HCT116 (cell line): Measurements from ENCODE around the gene PRKAR1A. TPM values are rescaled to one million over a fixed set of nuclear protein-coding genes. Genes with fewer than 3 reads are reported as not detected.

Experiments
- ATAC-seq: fragments of 200-7000 bp; cut with Tn5 transposase; 2 replicates; pipeline ENCODE4 v1.9.1; 2020; ENCODE audit warnings: mild to moderate bottlenecking, moderate library complexity
- BruUV-seq: library from RNA; stranded (reverse); fragments of 400-500 nt; replicated peaks from 2 replicates; lab custom pipeline; 2021; lab: Mats Ljungman, UMichigan
- CTCF ChIA-PET: fragments of 300-600 bp; sonication (Branson Sonifier 250); formaldehyde crosslinking; loops from one replicate; lab custom pipeline; 2021; ENCODE audit warnings: antibody characterized with exemption; lab: Charles Lee
- POLR2A ChIA-PET: fragments of 300-600, 350-600 bp; sonication (Branson Sonifier 250); formaldehyde crosslinking; loops from one replicate; lab custom pipeline; 2021; ENCODE audit warnings: antibody characterized with exemption; lab: Charles Lee
- RAD21 ChIA-PET, 2 experiments: fragments of 300-600 bp; sonication (Branson Sonifier 250); formaldehyde crosslinking; loops; one replicate each; lab custom pipeline; 2023; ENCODE audit warnings: low total read pairs in 2 of 2; ENCODE audit not compliant: uncharacterized antibody in 2 of 2, unreplicated experiment in 2 of 2, low non-redundant PET in 1 of 2; lab: Charles Lee
- DNase-seq: peaks from one replicate; pipeline ENCODE4 v3.0.0-alpha.2; 2010; ENCODE audit warnings: low read depth, low spot score
- H2AFZ ChIP-seq: fragments of 200-600 bp; shearing (Covaris generic), sonication (generic); 2 replicates; pipeline ENCODE4 v1.6.1; 2017; ENCODE audit warnings: low read depth, mixed run types, mixed read lengths, antibody characterized with exemption, low read length; ENCODE audit not compliant: poor library complexity, severe bottlenecking
- H3K27ac ChIP-seq: 2 replicates; pipeline ENCODE4 v1.5.1; 2012; ENCODE audit warnings: low read depth, low read length
- H3K27me3 ChIP-seq: fragments of 200-600 bp; sonication (generic); 2 replicates; pipeline ENCODE4 v1.6.1; 2016; ENCODE audit warnings: mixed run types, low read length, mixed read lengths; ENCODE audit not compliant: insufficient read depth
- H3K36me3 ChIP-seq, 2 experiments: fragments of 200-500 bp in 1 of 2; fragments of 200-600 bp in 1 of 2; sonication (Bioruptor generic) in 1 of 2; sonication (generic) in 1 of 2; 2 replicates each; pipeline versions ENCODE4 v1.5.1 to v1.6.1; 2014 to 2016; ENCODE audit warnings: low read length in 2 of 2, inconsistent platforms in 1 of 2, mixed read lengths in 1 of 2, mixed run types in 1 of 2; ENCODE audit not compliant: insufficient read depth in 2 of 2, control insufficient read depth in 1 of 2
- H3K4me1 ChIP-seq, 2 experiments: fragments of 200-600 bp in 1 of 2; sonication (generic) in 1 of 2; 2 replicates each; pipeline versions ENCODE4 v1.5.1 to v1.6.1; 2012 to 2017; ENCODE audit warnings: low read length in 2 of 2, inconsistent platforms in 1 of 2, mild to moderate bottlenecking in 1 of 2, mixed read lengths in 1 of 2, mixed run types in 1 of 2, moderate library complexity in 1 of 2; ENCODE audit not compliant: insufficient read depth in 2 of 2, control insufficient read depth in 1 of 2
- H3K4me2 ChIP-seq: fragments of 200-600 bp; sonication (generic); 2 replicates; pipeline ENCODE4 v1.6.1; 2017; ENCODE audit warnings: mixed run types, low read length, mixed read lengths
- H3K4me3 ChIP-seq, 2 experiments: fragments of 200-600 bp in 1 of 2; sonication (generic) in 1 of 2; replicated peaks in 1 of 2; 2 replicates each; pipeline ENCODE4 v1.5.1; 2011 to 2016; ENCODE audit warnings: low read length in 2 of 2, control low read depth in 1 of 2, low read depth in 1 of 2, mild to moderate bottlenecking in 1 of 2, mixed read lengths in 1 of 2, mixed run types in 1 of 2
- H3K79me2 ChIP-seq: fragments of 200-600 bp; sonication (generic); 2 replicates; pipeline ENCODE4 v1.6.1; 2017; ENCODE audit warnings: mild to moderate bottlenecking, mixed run types, low read length, moderate library complexity, mixed read lengths; ENCODE audit not compliant: insufficient read depth
- H3K9ac ChIP-seq: fragments of 200-600 bp; sonication (generic); 2 replicates; pipeline ENCODE4 v1.6.1; 2016; ENCODE audit warnings: low read length, mixed read lengths
- H3K9me2 ChIP-seq: fragments of 200-600 bp; sonication (generic), shearing (Covaris generic); 2 replicates; pipeline ENCODE4 v1.6.1; 2017; ENCODE audit warnings: mixed run types, mild to moderate bottlenecking, moderate library complexity; ENCODE audit not compliant: insufficient read depth
- H3K9me3 ChIP-seq, 2 experiments: fragments of 200-500 bp in 1 of 2; fragments of 200-600 bp in 1 of 2; sonication (Bioruptor generic) in 1 of 2; sonication (generic) in 1 of 2; 2 replicates each; pipeline ENCODE4 v1.6.1; 2014 to 2017; ENCODE audit warnings: low read length in 2 of 2, mixed read lengths in 2 of 2, inconsistent platforms in 1 of 2, low read depth in 1 of 2, mild to moderate bottlenecking in 1 of 2, mixed run types in 1 of 2, moderate library complexity in 1 of 2; ENCODE audit not compliant: control insufficient read depth in 1 of 2, insufficient read depth in 1 of 2
- H4K20me1 ChIP-seq: fragments of 200-600 bp; sonication (generic), shearing (Covaris generic); 2 replicates; pipeline ENCODE4 v1.6.1; 2017; ENCODE audit warnings: mixed run types, mild to moderate bottlenecking, moderate library complexity; ENCODE audit not compliant: insufficient read depth
- CBX3 ChIP-seq: IDR thresholded peaks from 2 replicates; pipeline ENCODE4 v1.6.1; 2012; ENCODE audit warnings: low read depth
- CEBPB ChIP-seq: IDR thresholded peaks from 2 replicates; pipeline ENCODE4 v1.6.1; 2012; ENCODE audit warnings: low read depth
- EGR1 ChIP-seq: IDR thresholded peaks from 2 replicates; pipeline ENCODE4 v1.6.1; 2012; ENCODE audit warnings: low read depth
- ELF1 ChIP-seq: IDR thresholded peaks from 2 replicates; pipeline ENCODE4 v1.6.1; 2012; ENCODE audit warnings: low read depth, borderline replicate concordance
- EZH2 ChIP-seq: fragments of 200-600 bp; sonication (generic); IDR thresholded peaks from 2 replicates; pipeline ENCODE4 v1.6.1; 2017; ENCODE audit warnings: antibody characterized with exemption, mixed run types
- EZH2phosphoT487 ChIP-seq: fragments of 200-600 bp; IDR thresholded peaks from 2 replicates; pipeline ENCODE4 v1.6.1; 2018; ENCODE audit warnings: antibody characterized with exemption, borderline replicate concordance
- FOSL1 ChIP-seq: IDR thresholded peaks from 2 replicates; pipeline ENCODE4 v1.6.1; 2012; ENCODE audit warnings: low read depth
- JUND ChIP-seq: IDR thresholded peaks from 2 replicates; pipeline ENCODE4 v1.6.1; 2012
- POLR2A ChIP-seq: IDR thresholded peaks from 2 replicates; pipeline ENCODE4 v1.7.0; 2011; ENCODE audit warnings: borderline replicate concordance; ENCODE audit not compliant: insufficient read depth, insufficient read length; ENCODE audit errors: extremely low read depth
- POLR2AphosphoS5 ChIP-seq: IDR thresholded peaks from 2 replicates; pipeline ENCODE4 v1.6.1; 2011; ENCODE audit warnings: mild to moderate bottlenecking, low read depth, low read length, moderate library complexity
- RAD21 ChIP-seq: IDR thresholded peaks from 2 replicates; pipeline ENCODE4 v1.6.1; 2012; ENCODE audit warnings: low read depth, mild to moderate bottlenecking
- SIN3A ChIP-seq: IDR thresholded peaks from 2 replicates; pipeline ENCODE4 v1.6.1; 2012; ENCODE audit warnings: low read depth
- SRF ChIP-seq: IDR thresholded peaks from 2 replicates; pipeline ENCODE4 v1.6.1; 2012; ENCODE audit warnings: low read depth
- YY1 ChIP-seq: IDR thresholded peaks from 2 replicates; pipeline ENCODE4 v1.6.1; 2011; ENCODE audit warnings: low read length, low read depth, moderate library complexity, mild to moderate bottlenecking; ENCODE audit not compliant: insufficient replicate concordance; ENCODE audit errors: extremely low read depth
- ZFX ChIP-seq: fragments of 450-650 bp; IDR thresholded peaks from 2 replicates; pipeline ENCODE4 v1.6.1; 2017
- intact Hi-C: fragments of 100-400 bp; cut with micrococcal nuclease; formaldehyde crosslinking; loops from 2 replicates; pipeline ENCODE4 v1.10.0; 2022
- total RNA-seq: library from RNA; stranded (reverse); gene quantifications from one replicate; pipeline ENCODE4 v1.2.1, GENCODE V29; 2021; ENCODE audit not compliant: unreplicated experiment
- TF ChIP-seq, protein P1 (sequence below): IDR thresholded peaks from 2 replicates; pipeline ENCODE4 v1.6.1; 2012
- TF ChIP-seq, protein P2 (sequence below): IDR thresholded peaks from 2 replicates; pipeline ENCODE4 v1.6.1; 2012
- TF ChIP-seq, protein P3 (sequence below): IDR thresholded peaks from 2 replicates; pipeline ENCODE4 v1.6.1; 2012; ENCODE audit warnings: low read depth
- TF ChIP-seq, protein P4 (sequence below), 3 experiments: fragments of 200-600 bp in 1 of 3; sonication (generic) in 1 of 3; IDR thresholded peaks in 2 of 3; conservative IDR thresholded peaks in 1 of 3; 2 replicates each; pipeline ENCODE4 v1.5.1; 2012 to 2017; ENCODE audit warnings: low read depth in 2 of 3, low read length in 2 of 3, antibody characterized with exemption in 1 of 3, borderline replicate concordance in 1 of 3, control low read depth in 1 of 3, mild to moderate bottlenecking in 1 of 3, mixed read lengths in 1 of 3, mixed run types in 1 of 3, moderate library complexity in 1 of 3; ENCODE audit not compliant: insufficient read depth in 1 of 3
- TF ChIP-seq, protein P5 (sequence below): IDR thresholded peaks from 2 replicates; pipeline ENCODE4 v1.6.1; 2011; ENCODE audit warnings: mild to moderate bottlenecking, low read length, moderate library complexity; ENCODE audit not compliant: insufficient replicate concordance; ENCODE audit errors: extremely low read depth

PRKAR1A gene
- total RNA-seq, 1 experiment from 2014 or later: 295 TPM

DNA sequence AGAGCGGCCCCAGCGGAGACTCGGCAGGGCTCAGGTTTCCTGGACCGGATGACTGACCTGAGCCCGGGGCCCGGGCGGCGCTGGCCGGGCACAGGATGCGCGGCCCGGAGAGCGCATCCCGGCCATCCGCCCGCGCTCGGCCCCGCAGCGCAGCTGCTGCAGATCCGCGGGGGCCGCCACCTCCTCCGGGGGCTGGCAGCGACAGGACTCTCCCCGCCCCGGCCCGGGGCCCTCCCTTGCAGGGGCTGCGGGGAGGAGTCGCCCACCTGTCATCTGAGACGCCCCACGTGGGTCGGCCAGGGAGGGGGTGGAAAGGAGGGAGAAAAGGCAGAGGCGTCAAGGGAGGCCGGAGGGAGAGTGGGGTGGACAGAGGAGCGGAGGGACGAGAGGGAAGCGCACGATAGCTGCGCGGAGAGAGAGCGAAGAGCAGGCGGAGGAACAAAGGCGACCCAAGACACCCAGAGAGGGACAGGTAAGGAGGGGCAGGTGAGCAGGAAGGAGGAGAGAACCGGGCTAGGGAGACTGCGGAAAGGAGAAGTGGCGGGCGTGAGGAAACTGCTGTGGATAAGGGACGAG lies 471 bp upstream of the PRKAR1A start:
- ATAC-seq: peak; percentile 73
- peak overlapping the region; percentile 76 for H2AFZ ChIP-seq
- TF ChIP-seq, protein P1, sequence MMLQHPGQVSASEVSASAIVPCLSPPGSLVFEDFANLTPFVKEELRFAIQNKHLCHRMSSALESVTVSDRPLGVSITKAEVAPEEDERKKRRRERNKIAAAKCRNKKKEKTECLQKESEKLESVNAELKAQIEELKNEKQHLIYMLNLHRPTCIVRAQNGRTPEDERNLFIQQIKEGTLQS: no peak
- TF ChIP-seq EZH2phosphoT487 (no peak), EGR1 (peak; percentile 84), YY1 (no peak), FOSL1 (no peak), ELF1 (no peak), POLR2A (no peak), CEBPB (no peak), SRF (no peak), ZFX (peak; percentile 84), JUND (no peak), SIN3A (peak; percentile 25; the same call in 1 of the 2 replicates), RAD21 (no peak), POLR2AphosphoS5 (no peak; the same call in 1 of the 2 replicates), EZH2 (no peak), CBX3 (no peak)
- TF ChIP-seq, protein P2, sequence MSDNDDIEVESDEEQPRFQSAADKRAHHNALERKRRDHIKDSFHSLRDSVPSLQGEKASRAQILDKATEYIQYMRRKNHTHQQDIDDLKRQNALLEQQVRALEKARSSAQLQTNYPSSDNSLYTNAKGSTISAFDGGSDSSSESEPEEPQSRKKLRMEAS: peak; percentile 97
- TF ChIP-seq, protein P3, sequence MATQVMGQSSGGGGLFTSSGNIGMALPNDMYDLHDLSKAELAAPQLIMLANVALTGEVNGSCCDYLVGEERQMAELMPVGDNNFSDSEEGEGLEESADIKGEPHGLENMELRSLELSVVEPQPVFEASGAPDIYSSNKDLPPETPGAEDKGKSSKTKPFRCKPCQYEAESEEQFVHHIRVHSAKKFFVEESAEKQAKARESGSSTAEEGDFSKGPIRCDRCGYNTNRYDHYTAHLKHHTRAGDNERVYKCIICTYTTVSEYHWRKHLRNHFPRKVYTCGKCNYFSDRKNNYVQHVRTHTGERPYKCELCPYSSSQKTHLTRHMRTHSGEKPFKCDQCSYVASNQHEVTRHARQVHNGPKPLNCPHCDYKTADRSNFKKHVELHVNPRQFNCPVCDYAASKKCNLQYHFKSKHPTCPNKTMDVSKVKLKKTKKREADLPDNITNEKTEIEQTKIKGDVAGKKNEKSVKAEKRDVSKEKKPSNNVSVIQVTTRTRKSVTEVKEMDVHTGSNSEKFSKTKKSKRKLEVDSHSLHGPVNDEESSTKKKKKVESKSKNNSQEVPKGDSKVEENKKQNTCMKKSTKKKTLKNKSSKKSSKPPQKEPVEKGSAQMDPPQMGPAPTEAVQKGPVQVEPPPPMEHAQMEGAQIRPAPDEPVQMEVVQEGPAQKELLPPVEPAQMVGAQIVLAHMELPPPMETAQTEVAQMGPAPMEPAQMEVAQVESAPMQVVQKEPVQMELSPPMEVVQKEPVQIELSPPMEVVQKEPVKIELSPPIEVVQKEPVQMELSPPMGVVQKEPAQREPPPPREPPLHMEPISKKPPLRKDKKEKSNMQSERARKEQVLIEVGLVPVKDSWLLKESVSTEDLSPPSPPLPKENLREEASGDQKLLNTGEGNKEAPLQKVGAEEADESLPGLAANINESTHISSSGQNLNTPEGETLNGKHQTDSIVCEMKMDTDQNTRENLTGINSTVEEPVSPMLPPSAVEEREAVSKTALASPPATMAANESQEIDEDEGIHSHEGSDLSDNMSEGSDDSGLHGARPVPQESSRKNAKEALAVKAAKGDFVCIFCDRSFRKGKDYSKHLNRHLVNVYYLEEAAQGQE: no peak
- TF ChIP-seq, protein P4, sequence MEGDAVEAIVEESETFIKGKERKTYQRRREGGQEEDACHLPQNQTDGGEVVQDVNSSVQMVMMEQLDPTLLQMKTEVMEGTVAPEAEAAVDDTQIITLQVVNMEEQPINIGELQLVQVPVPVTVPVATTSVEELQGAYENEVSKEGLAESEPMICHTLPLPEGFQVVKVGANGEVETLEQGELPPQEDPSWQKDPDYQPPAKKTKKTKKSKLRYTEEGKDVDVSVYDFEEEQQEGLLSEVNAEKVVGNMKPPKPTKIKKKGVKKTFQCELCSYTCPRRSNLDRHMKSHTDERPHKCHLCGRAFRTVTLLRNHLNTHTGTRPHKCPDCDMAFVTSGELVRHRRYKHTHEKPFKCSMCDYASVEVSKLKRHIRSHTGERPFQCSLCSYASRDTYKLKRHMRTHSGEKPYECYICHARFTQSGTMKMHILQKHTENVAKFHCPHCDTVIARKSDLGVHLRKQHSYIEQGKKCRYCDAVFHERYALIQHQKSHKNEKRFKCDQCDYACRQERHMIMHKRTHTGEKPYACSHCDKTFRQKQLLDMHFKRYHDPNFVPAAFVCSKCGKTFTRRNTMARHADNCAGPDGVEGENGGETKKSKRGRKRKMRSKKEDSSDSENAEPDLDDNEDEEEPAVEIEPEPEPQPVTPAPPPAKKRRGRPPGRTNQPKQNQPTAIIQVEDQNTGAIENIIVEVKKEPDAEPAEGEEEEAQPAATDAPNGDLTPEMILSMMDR (IDR thresholded peaks at IDR 0.05 in 2 of 3, conservative IDR thresholded peaks at IDR 0.05 in 1 of 3; ENCODE audit: borderline replicate concordance in 1 of 3, insufficient read depth in 1 of 3, low read depth in 2 of 3, low read length in 2 of 3): no peak; a peak in 1 of 6 replicates
- TF ChIP-seq, protein P5, sequence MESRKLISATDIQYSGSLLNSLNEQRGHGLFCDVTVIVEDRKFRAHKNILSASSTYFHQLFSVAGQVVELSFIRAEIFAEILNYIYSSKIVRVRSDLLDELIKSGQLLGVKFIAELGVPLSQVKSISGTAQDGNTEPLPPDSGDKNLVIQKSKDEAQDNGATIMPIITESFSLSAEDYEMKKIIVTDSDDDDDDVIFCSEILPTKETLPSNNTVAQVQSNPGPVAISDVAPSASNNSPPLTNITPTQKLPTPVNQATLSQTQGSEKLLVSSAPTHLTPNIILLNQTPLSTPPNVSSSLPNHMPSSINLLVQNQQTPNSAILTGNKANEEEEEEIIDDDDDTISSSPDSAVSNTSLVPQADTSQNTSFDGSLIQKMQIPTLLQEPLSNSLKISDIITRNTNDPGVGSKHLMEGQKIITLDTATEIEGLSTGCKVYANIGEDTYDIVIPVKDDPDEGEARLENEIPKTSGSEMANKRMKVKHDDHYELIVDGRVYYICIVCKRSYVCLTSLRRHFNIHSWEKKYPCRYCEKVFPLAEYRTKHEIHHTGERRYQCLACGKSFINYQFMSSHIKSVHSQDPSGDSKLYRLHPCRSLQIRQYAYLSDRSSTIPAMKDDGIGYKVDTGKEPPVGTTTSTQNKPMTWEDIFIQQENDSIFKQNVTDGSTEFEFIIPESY: no peak

More for the DNA sequence above, 471 bp upstream of the PRKAR1A start:
- Histone ChIP-seq H3K27ac (peak overlapping the region; percentile 86), H3K4me3 (peak overlapping the region; percentile 85 to 88), H4K20me1 (0 out of 2 replicates have a peak, but pooled peaks cover 4% of the 10 kb centered on the region), H3K36me3 (peaks cover 15 to 17% of the 10 kb centered on the region in 2 experiments), H3K9me2 (no peaks in the 10 kb centered on the region), H3K27me3 (no peaks in the 10 kb centered on the region), H3K79me2 (peaks cover 42% of the 10 kb centered on the region), H3K9me3 (no peaks in the 10 kb centered on the region), H3K4me2 (peak overlapping the region; percentile 84), H3K4me1 (peaks cover 15 to 35% of the 10 kb centered on the region in 2 experiments), H3K9ac (peak overlapping the region; percentile 85)
- BruUV-seq: no TSS peak
- intact Hi-C loops: loop anchor here (1.0 to 2.0 kb wide), 2 partner anchors 16 to 45 kb away; no protein-coding TSS in a partner anchor
- DNase-seq: peak; percentile 80
- CTCF ChIA-PET: interaction anchor here (1.0 to 1.4 kb wide), 3 partner anchors 14 to 263 kb away, joined by 3 read pairs; no protein-coding TSS in a partner anchor
- POLR2A ChIA-PET: interaction anchor here (0.8 to 2.4 kb wide), 4 partner anchors 9 to 23 kb away, joined by 3 to 9 read pairs (median 3); no protein-coding TSS in a partner anchor
- RAD21 ChIA-PET: no interaction called here
